ENCODE measurements around the gene TBX6. TPM values are rescaled to one million over a fixed set of nuclear protein-coding genes. Genes with fewer than 3 reads are reported as not detected.

Gene TBX6
- total RNA-seq, 1 experiment from 2014 or later, result 1.6 TPM

DNA sequence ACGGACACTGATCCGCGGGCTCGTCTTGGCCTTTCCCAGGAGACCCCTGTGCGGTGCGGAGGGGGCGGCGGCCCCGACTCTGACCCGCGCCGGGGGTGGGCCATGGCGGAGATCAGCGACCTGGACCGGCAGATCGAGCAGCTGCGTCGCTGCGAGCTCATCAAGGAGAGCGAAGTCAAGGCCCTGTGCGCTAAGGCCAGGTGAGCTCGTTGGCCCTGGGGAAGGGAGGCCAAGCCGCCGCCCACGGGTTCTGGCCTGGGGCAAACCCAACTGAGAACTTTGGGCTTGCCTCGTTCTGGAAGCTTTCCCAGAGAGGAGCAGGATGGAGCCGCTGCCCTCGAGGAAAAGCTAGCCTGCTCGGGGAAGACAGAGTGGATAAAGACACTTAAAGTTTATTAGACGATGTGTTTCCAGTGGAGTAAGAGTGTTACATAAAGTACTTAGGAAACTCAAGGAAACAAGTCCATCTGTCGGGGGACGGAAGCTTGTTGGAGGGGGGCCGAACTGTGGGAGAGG, 15.4 kb downstream of the TBX6 start:
- peaks cover 9% of the 10 kb centered on the region for H3K79me1 ChIP-seq (ENCODE audit: insufficient read depth, low read depth, low read length, poor library complexity, severe bottlenecking)
- no peak overlapping the region for H2BK12ac ChIP-seq (ENCODE audit: insufficient read length, low read depth, low read length)
- Mint-ChIP-seq H3K27ac (peak overlapping the region; percentile 47 to 81 (median 76); a peak in 3 of 7 replicates), H3K27me3 (ENCODE audit: low read depth) (no peaks in the 10 kb centered on the region), H3K4me1 (peaks cover 13 to 19% of the 10 kb centered on the region in 2 experiments), H3K36me3 (ENCODE audit: insufficient read depth in 1 of 3, low read depth in 3 of 3) (peaks cover 41 to 59% (median 52%) of the 10 kb centered on the region in 3 experiments; a peak in 6 of 7 replicates), H3K4me3 (peak overlapping the region; percentile 89 to 93), H3K9me3 (no peaks in the 10 kb centered on the region; a peak in 2 of 5 replicates)
- no CpG with 5 or more reads among the region's 33 CpGs for WGBS (ENCODE audit: extremely low coverage, insufficient read length, low lambda C conversion rate)
- no peak overlapping the region for H3K4ac ChIP-seq (ENCODE audit: low read depth, low read length)
- H3K23ac ChIP-seq (ENCODE audit: insufficient read length, low read depth, low read length), result no peak overlapping the region
- H3K4me2 ChIP-seq (ENCODE audit: insufficient read depth, insufficient read length, low read length), result peak overlapping the region; percentile 88
- no peak overlapping the region for H2AK5ac ChIP-seq (ENCODE audit: insufficient read length, low read length)
- no peaks in the 10 kb centered on the region for H4K20me1 ChIP-seq (ENCODE audit: control insufficient read depth, insufficient read depth, insufficient read length)
- no peaks in the 10 kb centered on the region for H3K9me3 ChIP-seq (ENCODE audit: control insufficient read depth, low read depth, low read length)
- H3K18ac ChIP-seq (ENCODE audit: insufficient read length, low read depth, low read length), result peak overlapping the region; percentile 21
- no peak overlapping the region for H2BK20ac ChIP-seq (ENCODE audit: low read depth, low read length, poor library complexity, severe bottlenecking)
- peaks cover 16% of the 10 kb centered on the region; the same call in 1 of the 2 replicates for H3K79me2 ChIP-seq (ENCODE audit: insufficient read depth, low read length)
- H2BK15ac ChIP-seq (ENCODE audit: low read depth, low read length), result no peak overlapping the region
- H4K91ac ChIP-seq (ENCODE audit: insufficient read length, low read depth, low read length), result no peak overlapping the region
- H3K4me1 ChIP-seq (ENCODE audit: insufficient read depth, low read length), result no peaks in the 10 kb centered on the region
- H4K8ac ChIP-seq (replicated peaks; ENCODE audit: insufficient read length, low read depth, low read length), result no peak overlapping the region
- no peak overlapping the region for H2AFZ ChIP-seq (ENCODE audit: low read length)
- no peak overlapping the region for H3K56ac ChIP-seq (ENCODE audit: insufficient read length, low read depth, low read length)
- TF ChIP-seq, protein P1, sequence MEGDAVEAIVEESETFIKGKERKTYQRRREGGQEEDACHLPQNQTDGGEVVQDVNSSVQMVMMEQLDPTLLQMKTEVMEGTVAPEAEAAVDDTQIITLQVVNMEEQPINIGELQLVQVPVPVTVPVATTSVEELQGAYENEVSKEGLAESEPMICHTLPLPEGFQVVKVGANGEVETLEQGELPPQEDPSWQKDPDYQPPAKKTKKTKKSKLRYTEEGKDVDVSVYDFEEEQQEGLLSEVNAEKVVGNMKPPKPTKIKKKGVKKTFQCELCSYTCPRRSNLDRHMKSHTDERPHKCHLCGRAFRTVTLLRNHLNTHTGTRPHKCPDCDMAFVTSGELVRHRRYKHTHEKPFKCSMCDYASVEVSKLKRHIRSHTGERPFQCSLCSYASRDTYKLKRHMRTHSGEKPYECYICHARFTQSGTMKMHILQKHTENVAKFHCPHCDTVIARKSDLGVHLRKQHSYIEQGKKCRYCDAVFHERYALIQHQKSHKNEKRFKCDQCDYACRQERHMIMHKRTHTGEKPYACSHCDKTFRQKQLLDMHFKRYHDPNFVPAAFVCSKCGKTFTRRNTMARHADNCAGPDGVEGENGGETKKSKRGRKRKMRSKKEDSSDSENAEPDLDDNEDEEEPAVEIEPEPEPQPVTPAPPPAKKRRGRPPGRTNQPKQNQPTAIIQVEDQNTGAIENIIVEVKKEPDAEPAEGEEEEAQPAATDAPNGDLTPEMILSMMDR (conservative IDR thresholded peaks at IDR 0.05), result no peak
- H3K27me3 ChIP-seq (ENCODE audit: insufficient read depth, low read length), result no peaks in the 10 kb centered on the region
- H3K23me2 ChIP-seq (ENCODE audit: insufficient read length, low read depth, low read length, poor library complexity, severe bottlenecking), result peaks cover 7% of the 10 kb centered on the region
- no peak overlapping the region for H2BK5ac ChIP-seq (ENCODE audit: insufficient read length, low read length)
- no peak overlapping the region for H2BK120ac ChIP-seq (ENCODE audit: low read depth, low read length, poor library complexity, severe bottlenecking)
- H3K14ac ChIP-seq (ENCODE audit: insufficient read depth, low read length), result peak overlapping the region; percentile 95
- no peak overlapping the region for H3K27ac ChIP-seq (ENCODE audit: insufficient read length, low read depth, low read length)
- no peak overlapping the region for H4K5ac ChIP-seq (ENCODE audit: insufficient read length, low read depth, low read length)
- no peak overlapping the region for H3T11ph ChIP-seq (ENCODE audit: low read length)
- no peak for DNase-seq
- peak overlapping the region; percentile 80 for H3K9ac ChIP-seq (ENCODE audit: extremely low read depth, insufficient read length, low read length)

Measured in H9 (cell line).